ENCODE results near the gene ATPAF2.

- no peak for TF ChIP-seq POLR2A (IDR thresholded peaks at IDR 0.05)
- TF ChIP-seq CTCF (IDR thresholded peaks at IDR 0.05), result no peak
- no peak for TF ChIP-seq POLR2AphosphoS5 (IDR thresholded peaks at IDR 0.05)
- TF ChIP-seq EP300 (IDR thresholded peaks at IDR 0.05), result no peak
These were observed 63.5 kb downstream of the ATPAF2 start for GRCh38 chr17:17975436-17975835.

Data from sigmoid colon (tissue), 4 donors.